Type B pancreatic cell (in vitro differentiated cells): ENCODE measurements around the gene SLC44A5. TPM values are rescaled to one million over a fixed set of nuclear protein-coding genes. Genes with fewer than 3 reads are reported as not detected.
"Not testable (repeated sequence)": the region's sequence is repeated elsewhere in the genome, so short reads cannot be mapped to it uniquely, and the experiment has no call there.

Source experiments
- DNase-seq: peaks from one replicate; pipeline ENCODE4 v3.0.0; 2021; ENCODE audit warnings: mixed read lengths; ENCODE audit not compliant: unreplicated experiment; ENCODE audit errors: extremely low spot score
- H3K27ac Mint-ChIP-seq: 2 replicates; pipeline ENCODE4 v1.8.0; 2021; ENCODE audit warnings: mild to moderate bottlenecking, mixed read lengths
- H3K27me3 Mint-ChIP-seq: 2 replicates; pipeline ENCODE4 v1.8.0; 2021; ENCODE audit warnings: mixed read lengths
- H3K36me3 Mint-ChIP-seq: 2 replicates; pipeline ENCODE4 v1.8.0; 2021; ENCODE audit warnings: mixed read lengths
- H3K4me1 Mint-ChIP-seq: one replicate; pipeline ENCODE4 v1.8.0; 2021; ENCODE audit warnings: mixed read lengths; ENCODE audit not compliant: unreplicated experiment
- H3K4me3 Mint-ChIP-seq: 2 replicates; pipeline ENCODE4 v1.8.0; 2021; ENCODE audit warnings: mild to moderate bottlenecking, mixed read lengths
- H3K9me3 Mint-ChIP-seq: 2 replicates; pipeline ENCODE4 v1.8.0; 2021; ENCODE audit warnings: mixed read lengths
- total RNA-seq: library from RNA; stranded (reverse); gene quantifications from 2 replicates; pipeline ENCODE4 v1.2.1, GENCODE V29; 2021; ENCODE audit warnings: low replicate concordance
- TF ChIP-seq, protein P1 (sequence below): fragments of 200-600 bp; sonication (generic); conservative IDR thresholded peaks from 2 replicates; pipeline ENCODE4 v1.5.0; 2021; ENCODE audit warnings: antibody characterized with exemption, mild to moderate bottlenecking

Gene SLC44A5
- total RNA-seq, 1 donor from 2014 or later: 2.4 TPM

DNA sequence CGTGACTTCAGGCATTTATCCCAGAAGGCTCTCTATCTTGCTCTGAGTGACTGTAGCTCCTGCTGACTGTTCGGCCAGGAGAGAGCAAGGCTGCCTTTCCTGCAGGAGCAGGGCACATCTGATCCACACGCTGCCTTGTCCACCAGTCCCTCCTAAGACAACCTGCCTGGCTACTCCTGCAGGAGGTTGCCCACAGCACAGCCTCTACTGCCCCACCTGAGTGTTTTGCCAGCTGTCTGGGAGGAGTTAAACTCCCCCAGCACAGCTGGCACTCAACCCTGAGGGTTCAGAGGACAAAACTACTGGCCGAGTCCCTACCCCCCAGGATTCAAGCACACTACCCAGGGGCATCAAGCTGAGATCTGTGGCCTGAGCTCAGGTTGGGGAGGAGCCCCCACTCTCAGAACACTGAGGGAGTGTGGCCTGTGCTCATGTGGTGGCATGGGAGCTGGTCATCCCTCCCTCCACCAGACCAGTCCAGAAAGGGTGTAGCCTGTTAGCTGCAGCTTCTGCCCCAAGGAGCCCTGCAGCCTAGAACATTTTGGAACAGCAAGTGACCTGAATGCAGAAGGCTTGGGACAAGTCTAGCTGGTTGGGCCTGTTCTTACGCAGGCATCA, 237.3 kb downstream of the SLC44A5 start:
- no peak overlapping the region for H3K4me3 Mint-ChIP-seq
- H3K9me3 Mint-ChIP-seq: no peaks in the 10 kb centered on the region
- H3K27me3 Mint-ChIP-seq: no peaks in the 10 kb centered on the region
- no peaks in the 10 kb centered on the region for H3K36me3 Mint-ChIP-seq
- H3K4me1 Mint-ChIP-seq: no peaks in the 10 kb centered on the region
- H3K27ac Mint-ChIP-seq: no peak overlapping the region
- TF ChIP-seq, protein P1, sequence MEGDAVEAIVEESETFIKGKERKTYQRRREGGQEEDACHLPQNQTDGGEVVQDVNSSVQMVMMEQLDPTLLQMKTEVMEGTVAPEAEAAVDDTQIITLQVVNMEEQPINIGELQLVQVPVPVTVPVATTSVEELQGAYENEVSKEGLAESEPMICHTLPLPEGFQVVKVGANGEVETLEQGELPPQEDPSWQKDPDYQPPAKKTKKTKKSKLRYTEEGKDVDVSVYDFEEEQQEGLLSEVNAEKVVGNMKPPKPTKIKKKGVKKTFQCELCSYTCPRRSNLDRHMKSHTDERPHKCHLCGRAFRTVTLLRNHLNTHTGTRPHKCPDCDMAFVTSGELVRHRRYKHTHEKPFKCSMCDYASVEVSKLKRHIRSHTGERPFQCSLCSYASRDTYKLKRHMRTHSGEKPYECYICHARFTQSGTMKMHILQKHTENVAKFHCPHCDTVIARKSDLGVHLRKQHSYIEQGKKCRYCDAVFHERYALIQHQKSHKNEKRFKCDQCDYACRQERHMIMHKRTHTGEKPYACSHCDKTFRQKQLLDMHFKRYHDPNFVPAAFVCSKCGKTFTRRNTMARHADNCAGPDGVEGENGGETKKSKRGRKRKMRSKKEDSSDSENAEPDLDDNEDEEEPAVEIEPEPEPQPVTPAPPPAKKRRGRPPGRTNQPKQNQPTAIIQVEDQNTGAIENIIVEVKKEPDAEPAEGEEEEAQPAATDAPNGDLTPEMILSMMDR: no peak
- no peak for DNase-seq

DNA sequence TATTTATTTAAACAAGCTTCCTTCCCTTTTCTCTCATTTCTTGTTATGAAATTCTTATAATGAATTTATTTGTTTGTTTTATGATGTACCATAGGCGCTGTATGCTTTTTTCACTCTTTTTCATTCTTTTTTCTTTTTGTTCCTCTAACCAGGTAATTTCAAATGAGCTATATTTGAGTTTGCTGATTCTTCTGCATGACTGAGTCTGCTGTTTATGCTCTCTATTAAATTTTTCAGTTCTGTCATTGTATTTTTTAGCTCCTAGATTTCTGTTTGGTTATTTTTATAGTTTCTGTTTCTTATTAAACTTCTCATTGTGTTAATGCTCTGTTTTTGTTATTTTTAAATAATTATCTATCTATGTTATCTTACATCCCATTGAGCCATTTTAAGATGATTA, 244.3 kb downstream of the SLC44A5 start:
- Mint-ChIP-seq H3K4me1 (no peaks in the 10 kb centered on the region), H3K27me3 (no peaks in the 10 kb centered on the region), H3K36me3 (no peaks in the 10 kb centered on the region), H3K9me3 (peaks cover 6% of the 10 kb centered on the region), H3K27ac (no peak overlapping the region), H3K4me3 (no peak overlapping the region)
- TF ChIP-seq, protein P1: no peak
- no peak for DNase-seq

GRCh38 chr1:75361260-75361659, 249.7 kb downstream of the SLC44A5 start:
- DNase-seq: no peak
- Mint-ChIP-seq H3K9me3 (no peaks in the 10 kb centered on the region), H3K36me3 (no peaks in the 10 kb centered on the region), H3K4me1 (no peaks in the 10 kb centered on the region), H3K4me3 (no peak overlapping the region), H3K27ac (no peak overlapping the region), H3K27me3 (no peaks in the 10 kb centered on the region)
- TF ChIP-seq, protein P1: no peak

GRCh38 chr1:75354267-75354666, 256.6 kb downstream of the SLC44A5 start:
- H3K4me1 Mint-ChIP-seq, H3K27ac Mint-ChIP-seq, H3K4me3 Mint-ChIP-seq, DNase-seq, H3K36me3 Mint-ChIP-seq, H3K27me3 Mint-ChIP-seq, H3K9me3 Mint-ChIP-seq: not testable (repeated sequence)

DNA sequence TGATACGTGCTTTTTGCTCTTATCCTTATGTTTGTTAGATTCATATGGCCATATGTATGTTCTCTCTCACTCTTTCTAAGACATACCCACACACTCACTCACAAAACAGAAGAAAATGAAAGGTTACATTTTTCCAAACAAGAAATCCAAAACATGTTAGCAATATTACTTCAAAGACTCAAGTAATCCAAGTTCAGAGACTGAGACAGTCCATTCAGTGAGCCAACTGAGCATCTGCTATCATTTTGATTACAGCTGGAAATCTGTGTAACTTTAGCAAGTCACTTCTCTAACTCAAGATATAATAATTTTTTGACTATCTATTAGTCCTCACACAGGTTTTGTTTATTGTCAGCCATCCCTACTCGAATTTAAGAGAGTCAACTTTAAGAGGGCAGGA, 257.9 kb downstream of the SLC44A5 start:
- no peak for DNase-seq
- Mint-ChIP-seq H3K27ac (no peak overlapping the region), H3K27me3 (no peaks in the 10 kb centered on the region), H3K4me3 (no peak overlapping the region), H3K9me3 (no peaks in the 10 kb centered on the region), H3K36me3 (no peaks in the 10 kb centered on the region), H3K4me1 (peaks cover 4% of the 10 kb centered on the region)
- TF ChIP-seq, protein P1: no peak

- Mint-ChIP-seq H3K4me3 (no peak overlapping the region), H3K4me1 (peaks cover 4% of the 10 kb centered on the region), H3K9me3 (no peaks in the 10 kb centered on the region), H3K36me3 (no peaks in the 10 kb centered on the region), H3K27ac (no peak overlapping the region), H3K27me3 (no peaks in the 10 kb centered on the region)
- TF ChIP-seq, protein P1: no peak
- DNase-seq: no peak
Observed at GRCh38 chr1:75345538-75346292, 265.2 kb downstream of the SLC44A5 start.
